Activated naive CD4-positive, alpha-beta T cell treated with anti-CD3 and anti-CD28 coated beads, Interleukin-2, amount 50 U/mL, for 24 hours (primary cell): Measurements from ENCODE around the gene SLC2A5.
"Not testable (repeated sequence)": the region's sequence is repeated elsewhere in the genome, so short reads cannot be mapped to it uniquely, and the experiment has no call there.

Experiments used
- H3K27ac Mint-ChIP-seq: one replicate; pipeline ENCODE4 v1.8.0; 2021; ENCODE audit warnings: mild to moderate bottlenecking, mixed read lengths
- H3K27me3 Mint-ChIP-seq: one replicate; pipeline ENCODE4 v1.8.0; 2021; ENCODE audit warnings: mixed read lengths
- H3K36me3 Mint-ChIP-seq: one replicate; pipeline ENCODE4 v1.8.0; 2021; ENCODE audit warnings: mixed read lengths
- H3K4me1 Mint-ChIP-seq: one replicate; pipeline ENCODE4 v1.8.0; 2021; ENCODE audit warnings: mixed read lengths
- H3K4me3 Mint-ChIP-seq: one replicate; pipeline ENCODE4 v1.8.0; 2021; ENCODE audit warnings: mild to moderate bottlenecking, mixed read lengths
- H3K9me3 Mint-ChIP-seq: one replicate; pipeline ENCODE4 v1.8.0; 2021; ENCODE audit warnings: mixed read lengths

The SLC2A5 gene

DNA sequence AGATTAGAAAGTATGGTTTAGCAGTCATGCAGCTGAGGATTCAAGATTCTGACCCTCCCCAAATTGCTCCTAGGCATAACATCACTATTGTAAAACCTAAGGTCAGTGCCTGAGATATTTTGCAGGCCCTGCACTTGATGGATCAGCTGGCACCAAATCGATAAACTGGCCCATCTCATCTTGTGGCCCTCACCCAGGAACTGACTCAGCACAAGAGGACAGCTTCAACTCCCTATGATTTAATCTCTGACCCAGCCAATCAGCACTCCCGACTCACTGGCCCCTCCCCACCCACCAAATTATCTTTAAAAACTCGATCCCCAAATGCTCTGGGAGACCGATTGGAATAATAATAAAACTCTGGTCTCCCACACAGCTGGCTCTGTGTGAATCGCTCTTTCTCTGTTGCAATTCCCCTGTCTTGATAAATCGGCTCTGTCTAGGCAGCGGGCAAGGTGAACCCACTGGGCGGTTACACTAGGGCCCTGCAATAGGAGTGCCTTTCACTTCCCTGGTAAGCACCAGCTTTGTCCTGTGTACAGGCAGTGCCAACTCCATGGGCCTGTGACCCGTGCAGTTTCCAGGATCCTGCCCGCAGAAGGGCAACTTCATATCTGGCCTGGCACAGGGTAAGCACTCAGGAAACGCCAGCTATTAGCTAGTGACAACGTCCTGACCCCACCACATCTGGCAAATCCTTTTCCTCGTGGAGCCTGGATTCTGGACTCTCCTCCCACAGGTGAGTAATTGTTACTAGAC is 28.7 kb upstream of the SLC2A5 start:
- Mint-ChIP-seq H3K4me3 (no peak overlapping the region), H3K27ac (no peak overlapping the region), H3K36me3 (peaks cover 2% of the 10 kb centered on the region), H3K9me3 (no peaks in the 10 kb centered on the region), H3K4me1 (no peaks in the 10 kb centered on the region), H3K27me3 (no peaks in the 10 kb centered on the region)

DNA sequence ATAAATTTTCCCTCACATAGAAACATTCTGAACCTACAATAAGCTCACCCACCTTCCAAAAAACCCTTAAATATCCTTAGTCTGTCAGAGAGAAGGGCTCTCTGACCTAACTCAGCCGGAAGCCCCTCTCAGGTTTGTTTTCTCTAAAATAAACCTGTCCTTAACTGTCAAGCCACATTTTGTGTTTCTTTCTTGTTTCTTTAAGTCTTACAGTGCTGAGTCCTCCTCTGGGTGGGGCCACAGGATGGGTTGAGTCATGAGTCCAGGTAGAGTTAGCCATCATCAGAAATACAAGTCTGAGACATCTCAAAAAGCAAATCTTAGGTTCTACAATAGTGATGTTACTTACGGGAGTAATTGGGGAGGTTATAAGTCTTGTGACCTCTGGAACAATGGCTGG is 26.4 kb upstream of the SLC2A5 start:
- no peak overlapping the region for H3K27ac Mint-ChIP-seq
- H3K9me3 Mint-ChIP-seq: no peaks in the 10 kb centered on the region
- H3K36me3 Mint-ChIP-seq: no peaks in the 10 kb centered on the region
- no peak overlapping the region for H3K4me3 Mint-ChIP-seq
- H3K4me1 Mint-ChIP-seq: no peaks in the 10 kb centered on the region
- H3K27me3 Mint-ChIP-seq: no peaks in the 10 kb centered on the region

DNA sequence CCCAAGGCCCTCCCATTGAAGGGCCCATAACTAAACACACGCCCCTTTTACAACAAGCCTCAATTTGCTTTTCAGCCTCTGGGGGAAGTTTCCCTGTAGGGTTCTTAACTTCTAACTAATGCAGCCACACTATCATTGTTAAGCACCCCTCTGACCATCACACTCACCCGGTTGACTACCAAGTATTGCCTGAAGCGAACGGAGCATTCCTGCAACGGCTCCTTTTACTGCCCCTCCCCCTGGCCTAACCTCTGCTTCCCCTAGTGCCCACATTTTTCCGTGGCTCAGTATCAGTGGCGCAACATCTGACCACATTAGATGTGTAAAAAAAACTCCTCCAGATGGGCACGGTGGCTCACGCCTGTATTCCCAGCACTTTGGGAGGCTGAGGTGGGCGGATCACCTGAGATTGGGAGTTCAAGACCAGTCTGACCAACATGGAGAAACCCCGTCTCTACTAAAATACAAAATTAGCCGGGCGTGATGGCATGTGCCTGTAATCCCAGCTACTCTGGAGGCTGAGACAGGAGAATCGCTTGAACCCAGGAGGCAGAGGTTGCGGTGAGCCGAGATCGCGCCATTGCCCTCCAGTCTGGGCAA is 24.7 kb upstream of the SLC2A5 start:
- not testable (repeated sequence) for H3K27ac Mint-ChIP-seq, H3K36me3 Mint-ChIP-seq, H3K4me1 Mint-ChIP-seq, H3K9me3 Mint-ChIP-seq, H3K27me3 Mint-ChIP-seq, H3K4me3 Mint-ChIP-seq

DNA sequence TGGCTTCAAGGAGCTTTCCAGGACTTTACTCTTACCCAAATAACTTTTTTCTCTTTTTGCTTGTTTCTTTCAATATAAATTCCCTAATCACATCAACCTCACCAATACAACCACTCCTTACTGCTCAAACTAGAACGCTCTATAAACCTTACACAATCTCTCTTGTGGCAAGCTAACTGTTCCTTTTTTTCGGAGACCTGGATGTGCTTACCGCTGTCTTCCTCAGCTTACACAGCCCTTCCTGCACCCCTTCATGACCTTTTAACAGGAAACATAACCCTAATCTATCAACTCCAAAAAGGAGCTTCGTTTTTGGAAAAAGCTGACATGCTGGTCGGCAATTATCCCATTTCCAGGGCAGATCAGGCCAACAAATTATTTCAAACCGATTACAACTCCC is 24.1 kb upstream of the SLC2A5 start:
- no peaks in the 10 kb centered on the region for H3K4me1 Mint-ChIP-seq
- no peak overlapping the region for H3K4me3 Mint-ChIP-seq
- H3K36me3 Mint-ChIP-seq: no peaks in the 10 kb centered on the region
- peaks cover 5% of the 10 kb centered on the region for H3K27me3 Mint-ChIP-seq
- H3K9me3 Mint-ChIP-seq: no peaks in the 10 kb centered on the region
- H3K27ac Mint-ChIP-seq: no peak overlapping the region

DNA sequence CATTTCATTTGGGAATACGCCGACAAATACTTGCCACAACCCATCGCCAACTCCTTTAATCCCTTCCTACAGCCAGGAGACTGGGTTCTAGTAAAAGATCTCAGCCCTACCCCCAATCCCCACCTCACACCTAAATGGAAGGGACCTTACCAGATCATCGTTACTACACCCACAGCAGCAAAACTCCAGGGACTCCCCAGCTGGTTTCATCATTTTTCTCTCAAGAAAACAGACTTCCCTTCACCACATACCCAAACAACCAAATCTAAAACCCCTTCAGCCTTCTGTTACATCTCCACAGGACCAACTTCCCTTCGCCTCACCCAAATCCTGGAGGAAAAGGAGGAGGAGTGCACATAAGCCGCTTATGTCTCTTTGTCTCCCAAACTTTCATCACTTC is 23.7 kb upstream of the SLC2A5 start:
- Mint-ChIP-seq H3K4me1 (no peaks in the 10 kb centered on the region), H3K36me3 (no peaks in the 10 kb centered on the region), H3K4me3 (no peak overlapping the region), H3K27ac (no peak overlapping the region), H3K27me3 (peaks cover 5% of the 10 kb centered on the region), H3K9me3 (no peaks in the 10 kb centered on the region)

DNA sequence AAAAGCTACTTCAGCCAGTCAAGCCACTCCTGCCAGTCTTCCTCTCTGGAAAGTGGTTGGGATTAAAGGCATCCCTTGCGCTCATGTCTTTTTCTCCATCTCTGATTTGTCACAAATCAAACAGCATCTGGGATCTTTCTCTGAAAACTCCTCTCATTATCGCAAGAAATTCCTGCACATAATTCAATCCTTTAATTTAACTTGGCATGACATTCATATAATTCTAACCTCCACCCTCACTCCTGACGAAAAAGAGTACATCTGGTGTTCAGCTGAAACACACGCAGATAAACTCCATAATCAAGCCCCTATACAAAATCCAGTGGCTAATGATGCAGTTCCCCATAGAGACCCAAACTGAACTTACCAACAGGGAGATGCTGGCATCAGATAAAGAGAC is 19.4 kb upstream of the SLC2A5 start:
- Mint-ChIP-seq H3K27ac (no peak overlapping the region), H3K9me3 (no peaks in the 10 kb centered on the region), H3K4me1 (peaks cover 4% of the 10 kb centered on the region), H3K27me3 (peaks cover 7% of the 10 kb centered on the region), H3K36me3 (no peaks in the 10 kb centered on the region), H3K4me3 (no peak overlapping the region)

DNA sequence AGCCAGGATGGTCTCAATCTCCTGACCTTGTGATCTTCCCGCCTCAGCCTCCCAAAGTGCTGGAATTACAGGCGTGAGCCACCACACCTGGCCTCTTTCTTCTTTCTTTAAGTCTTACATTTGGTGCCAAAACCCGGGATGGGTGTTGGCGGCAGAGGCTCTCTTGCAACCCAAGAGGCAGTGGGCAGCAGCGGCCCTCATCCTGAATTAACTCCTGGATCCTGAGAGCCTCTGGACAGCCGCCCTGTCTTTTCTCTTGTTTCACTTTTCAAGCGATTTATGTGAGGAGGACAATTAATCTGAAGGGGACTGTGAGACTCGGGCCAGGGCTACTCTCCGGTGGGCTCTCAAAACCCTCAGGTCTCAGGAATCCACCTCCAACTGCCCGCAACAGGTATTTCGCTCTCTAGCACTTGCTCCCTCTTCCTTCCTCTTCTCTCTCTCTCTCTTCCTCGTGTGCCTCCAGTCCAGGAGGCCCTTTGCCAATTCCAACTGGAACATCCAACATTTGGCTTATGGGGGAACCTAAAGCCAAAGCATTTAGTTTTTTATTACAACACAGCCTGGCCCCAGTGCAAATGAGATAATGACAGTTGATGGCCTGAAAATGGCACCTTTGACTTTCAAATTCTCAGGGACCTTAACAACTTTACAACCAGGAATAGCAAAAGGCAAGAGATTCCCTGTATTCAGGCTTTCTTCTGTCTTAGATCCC is 18.1 kb upstream of the SLC2A5 start:
- no peak overlapping the region for H3K27ac Mint-ChIP-seq
- H3K4me1 Mint-ChIP-seq: peaks cover 12% of the 10 kb centered on the region
- no peak overlapping the region for H3K4me3 Mint-ChIP-seq

DNA sequence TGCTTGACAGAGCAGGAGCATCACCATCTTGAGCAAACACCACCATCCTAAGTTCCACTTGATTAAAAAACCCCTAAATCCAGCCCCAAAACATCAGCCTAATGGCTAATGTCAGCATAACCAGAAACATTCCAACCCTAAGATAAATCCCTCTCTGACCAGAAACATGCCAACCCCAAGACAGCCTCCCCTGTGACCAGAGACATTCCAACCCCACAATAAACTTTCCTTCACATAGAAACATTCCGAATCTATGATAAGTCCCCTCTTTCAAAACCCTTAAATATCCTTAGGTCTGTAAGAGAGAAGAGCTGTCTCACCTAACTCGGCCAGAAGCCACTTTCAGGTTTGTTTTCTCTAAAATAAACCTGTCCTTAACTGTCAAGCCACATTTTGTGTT is 17.4 kb upstream of the SLC2A5 start:
- Mint-ChIP-seq H3K27ac (no peak overlapping the region), H3K27me3 (peaks cover 7% of the 10 kb centered on the region), H3K9me3 (no peaks in the 10 kb centered on the region), H3K36me3 (no peaks in the 10 kb centered on the region), H3K4me1 (peaks cover 17% of the 10 kb centered on the region), H3K4me3 (no peak overlapping the region)

More for the DNA sequence above, 18.1 kb upstream of the SLC2A5 start:
- Mint-ChIP-seq H3K27me3 (peaks cover 7% of the 10 kb centered on the region), H3K36me3 (no peaks in the 10 kb centered on the region), H3K9me3 (no peaks in the 10 kb centered on the region)

DNA sequence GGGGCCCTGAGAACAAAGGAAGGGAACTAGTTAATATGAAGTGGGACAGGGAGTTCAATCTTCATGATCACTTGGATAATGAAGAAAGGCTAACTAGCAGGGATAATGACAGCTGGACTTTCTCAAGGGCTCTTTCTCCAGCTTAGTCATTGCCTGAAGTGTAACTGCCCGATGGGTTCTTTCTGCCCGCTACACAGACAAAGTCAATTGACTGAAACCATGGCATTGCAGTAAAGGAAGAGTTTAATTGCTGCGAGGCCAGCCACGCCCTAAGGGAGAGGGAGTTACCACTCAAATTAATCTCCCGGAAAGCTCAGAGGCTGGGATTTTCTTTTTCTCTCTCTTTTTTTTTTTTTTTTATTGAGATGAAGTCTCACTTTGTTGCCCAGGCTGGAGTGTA is 16.6 kb upstream of the SLC2A5 start:
- no peak overlapping the region for H3K4me3 Mint-ChIP-seq
- H3K36me3 Mint-ChIP-seq: no peaks in the 10 kb centered on the region

DNA sequence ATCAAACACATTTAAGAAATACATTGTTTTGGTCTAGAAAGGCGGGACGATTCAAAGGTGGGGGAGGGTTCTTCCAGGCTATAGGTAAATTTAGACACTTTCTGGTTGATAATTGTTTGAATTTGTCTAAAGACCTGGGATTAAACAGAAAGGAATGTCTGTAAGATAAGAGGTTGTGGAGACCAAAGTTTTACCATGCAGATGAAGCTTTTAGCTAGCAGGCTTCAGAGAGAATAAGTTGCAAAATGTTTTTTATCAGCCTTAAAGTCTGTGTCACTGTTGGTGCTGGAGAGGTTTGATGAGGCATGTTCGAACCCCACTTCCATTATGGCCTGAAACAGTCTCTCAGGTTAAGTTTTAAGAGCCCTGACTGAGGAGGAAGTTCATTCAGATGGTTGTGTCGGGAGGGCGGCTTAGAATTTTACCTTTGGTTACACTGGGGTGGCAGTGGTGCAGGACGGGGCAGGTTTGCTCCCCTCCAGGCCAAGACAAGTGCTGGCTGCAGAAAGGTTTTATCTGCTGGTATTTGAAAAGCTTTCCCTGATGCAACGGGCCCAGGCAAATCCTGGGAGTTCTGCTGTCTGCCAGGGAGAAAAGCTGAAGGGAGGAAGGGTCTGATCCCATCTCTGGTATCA is 16.0 kb upstream of the SLC2A5 start:
- Mint-ChIP-seq H3K27ac (no peak overlapping the region), H3K4me3 (no peak overlapping the region), H3K27me3 (peaks cover 7% of the 10 kb centered on the region), H3K36me3 (no peaks in the 10 kb centered on the region), H3K4me1 (peaks cover 17% of the 10 kb centered on the region), H3K9me3 (no peaks in the 10 kb centered on the region)

More for the DNA sequence above, 16.6 kb upstream of the SLC2A5 start:
- peaks cover 17% of the 10 kb centered on the region for H3K4me1 Mint-ChIP-seq
- no peak overlapping the region for H3K27ac Mint-ChIP-seq
- H3K27me3 Mint-ChIP-seq: peaks cover 7% of the 10 kb centered on the region
- H3K9me3 Mint-ChIP-seq: no peaks in the 10 kb centered on the region

DNA sequence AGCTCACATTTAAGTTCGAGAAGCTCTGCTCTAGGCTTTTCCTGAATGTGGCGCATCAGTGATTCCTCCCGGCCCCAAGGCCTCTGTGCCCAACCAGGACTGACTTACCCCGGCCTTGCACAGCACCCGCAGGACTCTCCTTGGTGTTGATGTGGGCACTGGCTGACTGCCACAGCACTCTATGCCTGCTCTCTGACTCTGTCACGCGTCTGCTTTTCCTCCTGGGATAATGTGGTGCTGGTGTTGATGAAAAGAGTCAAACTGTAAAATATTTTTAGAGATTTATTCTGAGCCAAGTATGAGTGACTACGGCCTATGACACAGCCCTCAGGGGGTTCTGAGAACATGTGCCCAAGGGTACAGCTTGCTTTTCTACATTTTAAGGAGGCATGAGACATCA is 15.5 kb upstream of the SLC2A5 start:
- H3K36me3 Mint-ChIP-seq: no peaks in the 10 kb centered on the region
- no peak overlapping the region for H3K27ac Mint-ChIP-seq
- peaks cover 17% of the 10 kb centered on the region for H3K4me1 Mint-ChIP-seq
- no peak overlapping the region for H3K4me3 Mint-ChIP-seq
- peaks cover 7% of the 10 kb centered on the region for H3K27me3 Mint-ChIP-seq
- H3K9me3 Mint-ChIP-seq: no peaks in the 10 kb centered on the region

DNA sequence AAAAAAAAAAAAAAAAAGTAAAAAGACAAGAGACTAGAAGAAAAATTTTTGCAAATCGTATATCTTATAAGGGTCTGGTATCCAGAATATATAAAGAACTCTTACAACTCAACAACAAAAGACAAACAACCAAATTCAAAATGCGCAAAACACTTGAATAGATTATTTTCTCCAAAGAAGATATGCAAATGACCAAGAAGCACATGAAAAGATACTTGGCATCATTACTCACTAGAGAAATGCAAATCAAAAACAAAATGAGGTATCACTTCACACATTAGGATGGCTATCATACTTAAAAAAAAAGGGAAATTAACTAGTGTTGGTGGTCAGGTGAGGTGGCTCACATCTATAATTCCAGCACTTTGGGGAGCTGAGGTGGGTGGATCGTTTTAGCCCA is 12.0 kb upstream of the SLC2A5 start:
- Mint-ChIP-seq H3K4me1 (peaks cover 30% of the 10 kb centered on the region), H3K27me3 (no peaks in the 10 kb centered on the region), H3K36me3 (no peaks in the 10 kb centered on the region), H3K27ac (no peak overlapping the region), H3K4me3 (no peak overlapping the region), H3K9me3 (no peaks in the 10 kb centered on the region)

DNA sequence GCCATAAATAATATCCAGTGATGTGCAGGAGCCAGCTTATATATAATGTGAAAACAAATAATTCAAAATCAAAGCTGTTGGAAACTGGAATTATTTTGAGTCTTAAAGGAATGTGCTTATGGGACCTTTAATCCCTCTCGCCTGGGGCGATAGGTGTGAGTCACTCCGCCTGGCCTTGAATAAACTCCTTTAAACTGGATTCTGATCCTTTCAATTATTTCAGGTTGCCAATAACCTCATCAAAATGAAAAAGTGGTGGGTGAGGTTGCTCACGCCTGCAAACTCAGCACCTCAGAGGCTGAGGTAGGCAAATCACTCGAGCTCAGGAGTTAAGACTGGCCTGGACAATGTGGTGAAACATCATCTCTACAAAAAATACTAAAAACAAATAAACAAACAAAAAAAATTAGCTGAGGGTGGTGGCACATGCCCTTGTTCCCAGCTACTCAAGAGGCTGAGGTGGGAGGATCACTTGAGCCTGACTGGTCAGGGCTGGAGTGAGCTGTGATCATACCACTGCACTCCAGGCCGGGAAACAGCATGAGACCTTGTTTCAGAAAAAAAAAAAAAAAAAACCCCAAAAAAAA is 11.4 kb upstream of the SLC2A5 start:
- H3K4me3 Mint-ChIP-seq: no peak overlapping the region
- H3K4me1 Mint-ChIP-seq: peaks cover 34% of the 10 kb centered on the region
- H3K27me3 Mint-ChIP-seq: no peaks in the 10 kb centered on the region
- no peak overlapping the region for H3K27ac Mint-ChIP-seq
- H3K36me3 Mint-ChIP-seq: no peaks in the 10 kb centered on the region
- no peaks in the 10 kb centered on the region for H3K9me3 Mint-ChIP-seq

DNA sequence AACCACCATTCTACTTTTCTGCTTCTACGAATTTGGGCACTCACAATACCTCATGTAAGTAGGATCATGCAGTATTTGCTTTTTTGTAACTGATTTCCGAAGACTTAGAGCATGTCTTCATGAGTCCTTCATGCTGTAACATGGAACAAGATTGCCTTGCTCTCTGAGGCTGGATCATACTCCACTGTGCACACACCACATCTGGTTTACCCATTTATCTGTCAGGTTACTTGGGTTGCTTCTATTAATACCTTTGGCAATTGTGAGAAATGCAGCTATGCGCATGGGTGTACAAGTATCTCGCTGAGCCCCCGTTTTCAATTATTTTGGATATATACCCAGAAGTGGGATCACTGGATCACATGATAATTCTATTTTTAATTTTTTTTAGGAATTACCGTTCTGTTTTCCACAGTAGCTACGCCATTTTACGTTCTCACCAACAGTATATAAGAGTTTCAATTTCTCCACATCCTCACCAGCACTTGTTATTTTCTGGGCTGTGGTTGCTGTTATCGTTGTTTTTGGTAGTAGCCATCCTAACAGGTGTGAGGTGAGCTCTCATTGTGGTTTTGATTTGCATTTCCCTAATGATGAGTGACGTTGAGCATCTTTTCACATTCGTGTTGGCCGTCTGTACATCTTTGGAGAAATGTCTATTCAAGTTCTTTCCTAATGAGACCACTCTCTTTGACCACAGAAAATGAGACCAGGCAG is 10.7 kb upstream of the SLC2A5 start:
- H3K36me3 Mint-ChIP-seq: no peaks in the 10 kb centered on the region
- H3K9me3 Mint-ChIP-seq: no peaks in the 10 kb centered on the region

More for the DNA sequence above, 10.7 kb upstream of the SLC2A5 start:
- Mint-ChIP-seq H3K27me3 (no peaks in the 10 kb centered on the region), H3K27ac (peak overlapping the region; percentile 0), H3K4me1 (peaks cover 38% of the 10 kb centered on the region), H3K4me3 (no peak overlapping the region)
